Measurements from ENCODE around the gene PTCRA.

Gene PTCRA

GRCh38 chr6:42928986-42929820, 13.3 kb downstream of the PTCRA start, which contains the start of gene CNPY3:
Gene CNPY3, plus strand, starts transcription at chr6:42929480. Its CDS starts 91 bp downstream, at chr6:42929571.
- TF ChIP-seq CTCF (IDR thresholded peaks at IDR 0.05; ENCODE audit: borderline replicate concordance, insufficient read depth, low read depth, low read length), result no peak
- peak within 1 kb of the TSS; percentile 87 for H3K4me3 ChIP-seq (ENCODE audit: low read depth, low read length)

GRCh38 chr6:42929821-42930360, 14.0 kb downstream of the PTCRA start:
- TF ChIP-seq CTCF (IDR thresholded peaks at IDR 0.05; ENCODE audit: borderline replicate concordance, insufficient read depth, low read depth, low read length), result no peak
- H3K4me3 ChIP-seq (ENCODE audit: low read depth, low read length), result peak overlapping the region; percentile 87

GRCh38 chr6:42932412-42932811, 16.6 kb downstream of the PTCRA start:
- H3K4me3 ChIP-seq (ENCODE audit: low read depth, low read length), result peak overlapping the region; percentile 12
- TF ChIP-seq CTCF (IDR thresholded peaks at IDR 0.05; ENCODE audit: borderline replicate concordance, insufficient read depth, low read depth, low read length), result no peak

GRCh38 chr6:42933205-42933604, 17.4 kb downstream of the PTCRA start:
- no peak for TF ChIP-seq CTCF (IDR thresholded peaks at IDR 0.05; ENCODE audit: borderline replicate concordance, insufficient read depth, low read depth, low read length)
- H3K4me3 ChIP-seq (ENCODE audit: low read depth, low read length), result no peak overlapping the region

GRCh38 chr6:42935322-42935721, 19.5 kb downstream of the PTCRA start:
- no peak overlapping the region for H3K4me3 ChIP-seq (ENCODE audit: low read depth, low read length)
- TF ChIP-seq CTCF (IDR thresholded peaks at IDR 0.05; ENCODE audit: borderline replicate concordance, insufficient read depth, low read depth, low read length), result no peak

- H3K4me3 ChIP-seq (ENCODE audit: low read depth, low read length), result no peak overlapping the region
- TF ChIP-seq CTCF (IDR thresholded peaks at IDR 0.05; ENCODE audit: borderline replicate concordance, insufficient read depth, low read depth, low read length), result no peak
Observed at GRCh38 chr6:42936398-42936797, 20.5 kb downstream of the PTCRA start.

All from GM12875 (cell line).